IMR-90 (cell line): ENCODE data around the gene TPSAB1. TPM values are rescaled to one million over a fixed set of nuclear protein-coding genes. Genes with fewer than 3 reads are reported as not detected.
A peak's percentile ranks its signal among the peaks of the same experiment; 100 is the strongest.

Experiments used
- ATAC-seq: fragments of 200-7000 bp; cut with Tn5 transposase; 2 replicates; pipeline ENCODE4 v1.9.1; 2020; ENCODE audit warnings: low read depth, mild to moderate bottlenecking, moderate library complexity
- BruUV-seq: library from RNA; stranded (reverse); fragments of 400-500 nt; replicated peaks from 2 replicates; lab custom pipeline; 2021; lab: Mats Ljungman, UMichigan
- CTCF ChIA-PET: fragments of 300-600 bp; formaldehyde crosslinking; extraction: SDS; loops from one replicate; lab custom pipeline; 2021; ENCODE audit warnings: antibody characterized with exemption; lab: Yijun Ruan, JAX
- POLR2A ChIA-PET: fragments of 300-600 bp; sonication (Branson Sonifier 250); formaldehyde crosslinking; loops from one replicate; lab custom pipeline; 2022; ENCODE audit warnings: antibody characterized with exemption; ENCODE audit not compliant: unreplicated experiment; lab: Charles Lee
- DNase-seq: peaks from one replicate; pipeline ENCODE4 v3.0.0; 2013
- H2AFZ ChIP-seq: replicated peaks from 2 replicates; pipeline ENCODE3; 2013; ENCODE audit warnings: low read length, mild to moderate bottlenecking; ENCODE audit not compliant: poor library complexity
- H2AK5ac ChIP-seq: 2 replicates; pipeline ENCODE4 v1.6.1; 2013; ENCODE audit warnings: low read depth, low read length, inconsistent platforms
- H2AK9ac ChIP-seq: replicated peaks from 2 replicates; pipeline ENCODE3; 2013; ENCODE audit warnings: mild to moderate bottlenecking, low read depth, low read length, moderate library complexity; ENCODE audit not compliant: poor library complexity
- H2BK120ac ChIP-seq: 2 replicates; pipeline ENCODE4 v1.6.1; 2013; ENCODE audit warnings: low read depth, low read length, inconsistent platforms
- H2BK15ac ChIP-seq: 3 replicates; pipeline ENCODE4 v1.6.1; 2013; ENCODE audit warnings: low read depth, low read length, inconsistent platforms
- H2BK20ac ChIP-seq: 2 replicates; pipeline ENCODE4 v1.6.1; 2013; ENCODE audit warnings: low read depth, mild to moderate bottlenecking, inconsistent platforms, low read length, moderate library complexity
- H2BK5ac ChIP-seq: 2 replicates; pipeline ENCODE4 v1.6.1; 2013; ENCODE audit warnings: mild to moderate bottlenecking, low read depth, low read length, inconsistent platforms; ENCODE audit not compliant: poor library complexity, severe bottlenecking
- H3K14ac ChIP-seq: replicated peaks from 2 replicates; pipeline ENCODE4 v1.6.1; 2013; ENCODE audit warnings: low read depth, low read length, inconsistent platforms
- H3K18ac ChIP-seq: 2 replicates; pipeline ENCODE4 v1.6.1; 2013; ENCODE audit warnings: low read depth, low read length, control low read depth
- H3K23ac ChIP-seq: 2 replicates; pipeline ENCODE4 v1.6.1; 2013; ENCODE audit warnings: low read depth, low read length, inconsistent platforms
- H3K27ac ChIP-seq: 2 replicates; pipeline ENCODE4 v1.5.1; 2013; ENCODE audit warnings: mild to moderate bottlenecking, control low read depth, low read length; ENCODE audit not compliant: insufficient read depth
- H3K27me3 ChIP-seq: 2 replicates; pipeline ENCODE4 v1.6.1; 2013; ENCODE audit warnings: low read length; ENCODE audit not compliant: control insufficient read depth, insufficient read depth
- H3K36me3 ChIP-seq: 2 replicates; pipeline ENCODE4 v1.6.1; 2013; ENCODE audit warnings: low read length, mixed read lengths; ENCODE audit not compliant: control insufficient read depth, insufficient read depth
- H3K4ac ChIP-seq: 2 replicates; pipeline ENCODE4 v1.6.1; 2013; ENCODE audit warnings: low read depth, low read length, inconsistent platforms
- H3K4me1 ChIP-seq: 2 replicates; pipeline ENCODE4 v1.6.1; 2013; ENCODE audit warnings: low read length, mixed read lengths; ENCODE audit not compliant: control insufficient read depth, insufficient read depth
- H3K4me2 ChIP-seq: 2 replicates; pipeline ENCODE4 v1.6.1; 2013; ENCODE audit warnings: low read depth, mild to moderate bottlenecking, control low read depth, low read length, moderate library complexity
- H3K4me3 ChIP-seq: 2 replicates; pipeline ENCODE4 v1.5.1; 2013; ENCODE audit warnings: low read depth, mild to moderate bottlenecking, control low read depth, low read length, moderate library complexity; ENCODE audit not compliant: insufficient read depth
- H3K56ac ChIP-seq: 2 replicates; pipeline ENCODE4 v1.6.1; 2013; ENCODE audit warnings: low read length, inconsistent platforms; ENCODE audit not compliant: insufficient read depth; ENCODE audit errors: extremely low read depth
- H3K79me1 ChIP-seq, 2 experiments: 2 replicates each; pipeline ENCODE4 v1.6.1; 2013; ENCODE audit warnings: low read length in 2 of 2, inconsistent platforms in 1 of 2, low read depth in 1 of 2
- H3K9ac ChIP-seq: 2 replicates; pipeline ENCODE4 v1.6.1; 2013; ENCODE audit warnings: low read depth, low read length, control low read depth
- H3K9me1 ChIP-seq: 2 replicates; pipeline ENCODE4 v1.6.1; 2013; ENCODE audit warnings: low read length, inconsistent platforms; ENCODE audit not compliant: insufficient read depth
- H3K9me3 ChIP-seq: 2 replicates; pipeline ENCODE4 v1.6.1; 2013; ENCODE audit warnings: low read length; ENCODE audit not compliant: control insufficient read depth, insufficient read depth
- H4K20me1 ChIP-seq: 2 replicates; pipeline ENCODE4 v1.6.1; 2013; ENCODE audit warnings: low read length, inconsistent platforms; ENCODE audit not compliant: insufficient read depth
- H4K5ac ChIP-seq: 2 replicates; pipeline ENCODE4 v1.6.1; 2013; ENCODE audit warnings: mild to moderate bottlenecking, low read depth, low read length, control low read depth
- H4K8ac ChIP-seq, 2 experiments: 2 replicates each; pipeline ENCODE4 v1.6.1; 2013; ENCODE audit warnings: low read depth in 2 of 2, low read length in 2 of 2, control low read depth in 1 of 2, inconsistent platforms in 1 of 2
- H4K91ac ChIP-seq: 2 replicates; pipeline ENCODE4 v1.6.1; 2013; ENCODE audit warnings: low read depth, low read length, inconsistent platforms; ENCODE audit not compliant: insufficient read depth
- BHLHE40 ChIP-seq: fragments of 150-350 bp; IDR thresholded peaks from 2 replicates; pipeline ENCODE4 v1.6.1; 2016; ENCODE audit warnings: mild to moderate bottlenecking, low read depth, low read length
- CEBPB ChIP-seq: IDR thresholded peaks from 2 replicates; pipeline ENCODE4 v1.6.1; 2012; ENCODE audit warnings: low read depth, low read length, improper control_type of control experiment
- CHD1 ChIP-seq: IDR thresholded peaks from 2 replicates; pipeline ENCODE4 v1.6.1; 2012; ENCODE audit warnings: low read depth, low read length, improper control_type of control experiment
- FOS ChIP-seq: fragments of 150-350 bp; IDR thresholded peaks from 2 replicates; pipeline ENCODE4 v1.6.1; 2016; ENCODE audit warnings: low read depth, low read length
- MAFK ChIP-seq: IDR thresholded peaks from 2 replicates; pipeline ENCODE4 v1.6.1; 2012; ENCODE audit warnings: low read depth, low read length, improper control_type of control experiment
- MAZ ChIP-seq: IDR thresholded peaks from 2 replicates; pipeline ENCODE4 v1.6.1; 2012; ENCODE audit warnings: low read depth, mild to moderate bottlenecking, low read length, improper control_type of control experiment, moderate library complexity, borderline replicate concordance
- MXI1 ChIP-seq: IDR thresholded peaks from 2 replicates; pipeline ENCODE4 v1.6.1; 2012; ENCODE audit warnings: low read depth, mild to moderate bottlenecking, low read length, moderate library complexity, borderline replicate concordance
- NFE2L2 ChIP-seq: fragments of 150-350 bp; IDR thresholded peaks from 2 replicates; pipeline ENCODE4 v1.6.1; 2016; ENCODE audit warnings: low read depth, mild to moderate bottlenecking, low read length
- POLR2A ChIP-seq: IDR thresholded peaks from 2 replicates; pipeline ENCODE4 v1.6.1; 2012; ENCODE audit warnings: mild to moderate bottlenecking, low read depth, low read length
- RAD21 ChIP-seq: IDR thresholded peaks from 2 replicates; pipeline ENCODE4 v1.6.1; 2012; ENCODE audit warnings: low read length, improper control_type of control experiment
- RCOR1 ChIP-seq: IDR thresholded peaks from 2 replicates; pipeline ENCODE4 v1.6.1; 2012; ENCODE audit warnings: mild to moderate bottlenecking, low read length, improper control_type of control experiment; ENCODE audit not compliant: insufficient replicate concordance
- RFX5 ChIP-seq: IDR thresholded peaks from 2 replicates; pipeline ENCODE4 v1.8.0; 2012; ENCODE audit warnings: low read depth, mild to moderate bottlenecking, low read length, moderate library complexity
- SMC3 ChIP-seq: fragments of 150-350 bp; IDR thresholded peaks from 2 replicates; pipeline ENCODE4 v1.6.1; 2016; ENCODE audit warnings: low read depth, mild to moderate bottlenecking, antibody characterized with exemption, low read length, moderate library complexity
- WGBS, 2 experiments: methylation state at CpG; one replicate each; pipeline versions ENCODE4 v1.1.5 to v1.1.7; 2013; ENCODE audit warnings: missing lambda C conversion rate in 2 of 2; ENCODE audit not compliant: insufficient read length in 1 of 2; ENCODE audit errors: extremely low coverage in 2 of 2; 5-methylcytosine and 5-hydroxymethylcytosine counted together
- dilution Hi-C: fragments of 300-500 bp; cut with HindIII; formaldehyde crosslinking; loops from one replicate; pipeline ENCODE4 v1.14.3; 2018; ENCODE audit warnings: low sequenced_read_pairs; ENCODE audit not compliant: unreplicated experiment
- in situ Hi-C: fragments of 300-500 bp; cut with MboI; formaldehyde crosslinking; loops from 3 replicates; pipeline ENCODE4 v1.14.3; 2019; ENCODE audit warnings: low sequenced_read_pairs, inconsistent platforms, mixed read lengths
- intact Hi-C: fragments of 100-400 bp; cut with micrococcal nuclease; formaldehyde crosslinking; loops from 2 replicates; pipeline ENCODE4 v1.10.0; 2022
- polyA plus RNA-seq, 3 experiments: library from polyadenylated mRNA; depleted of rRNA; stranded (reverse); fragments of >200 nt; gene quantifications; 2 replicates each; pipeline ENCODE4 v1.2.3, GENCODE V29; 2012; ENCODE audit warnings: low replicate concordance in 1 of 3
- total RNA-seq: library from RNA; depleted of rRNA; stranded (reverse); fragments of >200 nt; gene quantifications from 2 replicates; pipeline ENCODE4 v1.2.3, GENCODE V29; 2012
- TF ChIP-seq, protein P1 (sequence below): fragments of 150-350 bp; IDR thresholded peaks from 2 replicates; pipeline ENCODE4 v1.6.1; 2016; ENCODE audit warnings: low read depth, mild to moderate bottlenecking, low read length, moderate library complexity, borderline replicate concordance
- TF ChIP-seq, protein P2 (sequence below): fragments of 150-350 bp; IDR thresholded peaks from 2 replicates; pipeline ENCODE4 v1.6.1; 2017; ENCODE audit warnings: mild to moderate bottlenecking, antibody characterized with exemption, low read length, low read depth
- TF ChIP-seq, protein P3 (sequence below): conservative IDR thresholded peaks from 2 replicates; pipeline ENCODE4 v1.5.1; 2012; ENCODE audit warnings: mild to moderate bottlenecking, low read depth, low read length, improper control_type of control experiment

The TPSAB1 gene
- total and polyA plus RNA-seq, 2 of the 4 experiments (the other 2 are of a cell fraction): not detected

DNA sequence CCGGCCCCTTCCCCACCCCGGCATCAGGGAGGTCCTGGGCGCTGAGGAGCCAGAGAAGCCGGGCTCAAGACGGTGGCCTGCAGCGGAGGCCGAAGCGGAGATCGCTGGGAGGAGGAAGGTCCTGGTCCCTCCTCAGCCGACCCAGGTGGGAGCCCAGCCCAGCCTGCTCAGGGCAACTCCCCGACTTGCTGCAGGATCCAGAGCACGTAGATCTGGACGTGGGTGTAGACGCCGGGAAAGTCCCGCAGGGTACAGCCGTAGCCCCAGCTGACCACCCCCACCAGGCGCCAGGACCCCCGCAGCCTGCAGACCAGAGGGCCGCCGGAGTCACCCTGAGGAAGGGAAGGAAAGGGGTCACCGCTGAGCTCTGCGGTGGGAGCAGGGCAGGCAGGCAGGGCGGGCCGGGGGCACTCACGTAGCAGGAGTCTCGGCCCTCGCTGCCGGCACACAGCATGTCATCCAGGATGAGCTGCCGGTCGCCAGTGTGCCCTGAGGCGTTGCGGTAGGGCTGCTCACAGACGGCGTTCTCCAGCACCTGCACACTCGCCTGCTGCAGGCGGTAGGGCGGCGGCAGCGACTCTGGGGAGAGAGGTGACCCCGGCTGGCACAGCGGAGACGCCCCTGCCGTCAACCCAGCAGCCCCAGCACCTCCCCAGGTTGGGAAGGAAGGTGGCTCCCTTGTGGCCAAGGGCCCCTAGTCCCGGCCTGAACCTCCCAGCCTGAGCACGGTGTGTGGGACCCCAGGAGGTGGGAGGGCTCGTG, 20.8 kb downstream of the TPSAB1 start:
- Histone ChIP-seq H2BK15ac (no peak overlapping the region), H3K4me2 (no peak overlapping the region), H3K23ac (no peak overlapping the region), H3K27me3 (peaks cover 40% of the 10 kb centered on the region), H4K5ac (no peak overlapping the region), H2BK120ac (no peak overlapping the region), H3K9ac (no peak overlapping the region), H2BK5ac (no peak overlapping the region), H3K27ac (no peak overlapping the region), H2AK9ac (peak overlapping the region; percentile 28), H3K18ac (no peak overlapping the region), H3K14ac (no peak overlapping the region), H3K56ac (no peak overlapping the region), H2AFZ (no peak overlapping the region), H4K8ac (no peak overlapping the region), H4K91ac (no peak overlapping the region), H3K9me3 (no peaks in the 10 kb centered on the region), H2AK5ac (no peak overlapping the region), H3K79me1 (no peaks in the 10 kb centered on the region), H3K4ac (no peak overlapping the region), H3K9me1 (peaks cover 4% of the 10 kb centered on the region; the same call in 1 of the 2 replicates), H3K36me3 (no peaks in the 10 kb centered on the region), H3K4me1 (no peaks in the 10 kb centered on the region), H4K20me1 (no peaks in the 10 kb centered on the region; the same call in 1 of the 2 replicates), H2BK20ac (no peak overlapping the region), H3K4me3 (no peak overlapping the region)
- CTCF ChIA-PET: no interaction called here
- no TSS peak for BruUV-seq
- ATAC-seq: no peak
- DNase-seq: no peak
- dilution Hi-C loops (no loop called here), intact Hi-C loops (no loop called here), in situ Hi-C loops (no loop called here)
- 4% methylated on average over 18 of the region's 47 CpGs; no CpG with 5 or more reads in 1 of the 2 experiments for WGBS, 2 experiments
- no peak for TF ChIP-seq MXI1
- no peak for TF ChIP-seq MAFK
- TF ChIP-seq, protein P1, sequence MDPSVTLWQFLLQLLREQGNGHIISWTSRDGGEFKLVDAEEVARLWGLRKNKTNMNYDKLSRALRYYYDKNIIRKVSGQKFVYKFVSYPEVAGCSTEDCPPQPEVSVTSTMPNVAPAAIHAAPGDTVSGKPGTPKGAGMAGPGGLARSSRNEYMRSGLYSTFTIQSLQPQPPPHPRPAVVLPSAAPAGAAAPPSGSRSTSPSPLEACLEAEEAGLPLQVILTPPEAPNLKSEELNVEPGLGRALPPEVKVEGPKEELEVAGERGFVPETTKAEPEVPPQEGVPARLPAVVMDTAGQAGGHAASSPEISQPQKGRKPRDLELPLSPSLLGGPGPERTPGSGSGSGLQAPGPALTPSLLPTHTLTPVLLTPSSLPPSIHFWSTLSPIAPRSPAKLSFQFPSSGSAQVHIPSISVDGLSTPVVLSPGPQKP: no peak
- TF ChIP-seq POLR2A: no peak
- no peak for TF ChIP-seq SMC3
- TF ChIP-seq CEBPB: no peak
- no peak for TF ChIP-seq NFE2L2
- no peak for TF ChIP-seq RFX5
- TF ChIP-seq, protein P2, sequence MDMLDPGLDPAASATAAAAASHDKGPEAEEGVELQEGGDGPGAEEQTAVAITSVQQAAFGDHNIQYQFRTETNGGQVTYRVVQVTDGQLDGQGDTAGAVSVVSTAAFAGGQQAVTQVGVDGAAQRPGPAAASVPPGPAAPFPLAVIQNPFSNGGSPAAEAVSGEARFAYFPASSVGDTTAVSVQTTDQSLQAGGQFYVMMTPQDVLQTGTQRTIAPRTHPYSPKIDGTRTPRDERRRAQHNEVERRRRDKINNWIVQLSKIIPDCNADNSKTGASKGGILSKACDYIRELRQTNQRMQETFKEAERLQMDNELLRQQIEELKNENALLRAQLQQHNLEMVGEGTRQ: no peak
- no peak for TF ChIP-seq RCOR1
- no peak for TF ChIP-seq RAD21
- no peak for TF ChIP-seq CHD1
- TF ChIP-seq, protein P3, sequence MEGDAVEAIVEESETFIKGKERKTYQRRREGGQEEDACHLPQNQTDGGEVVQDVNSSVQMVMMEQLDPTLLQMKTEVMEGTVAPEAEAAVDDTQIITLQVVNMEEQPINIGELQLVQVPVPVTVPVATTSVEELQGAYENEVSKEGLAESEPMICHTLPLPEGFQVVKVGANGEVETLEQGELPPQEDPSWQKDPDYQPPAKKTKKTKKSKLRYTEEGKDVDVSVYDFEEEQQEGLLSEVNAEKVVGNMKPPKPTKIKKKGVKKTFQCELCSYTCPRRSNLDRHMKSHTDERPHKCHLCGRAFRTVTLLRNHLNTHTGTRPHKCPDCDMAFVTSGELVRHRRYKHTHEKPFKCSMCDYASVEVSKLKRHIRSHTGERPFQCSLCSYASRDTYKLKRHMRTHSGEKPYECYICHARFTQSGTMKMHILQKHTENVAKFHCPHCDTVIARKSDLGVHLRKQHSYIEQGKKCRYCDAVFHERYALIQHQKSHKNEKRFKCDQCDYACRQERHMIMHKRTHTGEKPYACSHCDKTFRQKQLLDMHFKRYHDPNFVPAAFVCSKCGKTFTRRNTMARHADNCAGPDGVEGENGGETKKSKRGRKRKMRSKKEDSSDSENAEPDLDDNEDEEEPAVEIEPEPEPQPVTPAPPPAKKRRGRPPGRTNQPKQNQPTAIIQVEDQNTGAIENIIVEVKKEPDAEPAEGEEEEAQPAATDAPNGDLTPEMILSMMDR: no peak
- no peak for TF ChIP-seq BHLHE40
- no peak for TF ChIP-seq MAZ
- TF ChIP-seq FOS: no peak
- POLR2A ChIA-PET: no interaction called here
